ENCODE data around the gene PPP1R1C.

The PPP1R1C gene

GRCh38 chr2:182148344-182148743 is 162.7 kb downstream of the PPP1R1C start:
- no peak for DNase-seq
- Mint-ChIP-seq H3K36me3 (ENCODE audit: low read depth) (no peaks in the 10 kb centered on the region), H3K27me3 (ENCODE audit: low read depth, poor library complexity) (no peaks in the 10 kb centered on the region), H3K9me3 (no peaks in the 10 kb centered on the region), H3K4me3 (no peak overlapping the region), H3K27ac (no peak overlapping the region), H3K4me1 (peaks cover 4% of the 10 kb centered on the region)
- TF ChIP-seq, protein P1, sequence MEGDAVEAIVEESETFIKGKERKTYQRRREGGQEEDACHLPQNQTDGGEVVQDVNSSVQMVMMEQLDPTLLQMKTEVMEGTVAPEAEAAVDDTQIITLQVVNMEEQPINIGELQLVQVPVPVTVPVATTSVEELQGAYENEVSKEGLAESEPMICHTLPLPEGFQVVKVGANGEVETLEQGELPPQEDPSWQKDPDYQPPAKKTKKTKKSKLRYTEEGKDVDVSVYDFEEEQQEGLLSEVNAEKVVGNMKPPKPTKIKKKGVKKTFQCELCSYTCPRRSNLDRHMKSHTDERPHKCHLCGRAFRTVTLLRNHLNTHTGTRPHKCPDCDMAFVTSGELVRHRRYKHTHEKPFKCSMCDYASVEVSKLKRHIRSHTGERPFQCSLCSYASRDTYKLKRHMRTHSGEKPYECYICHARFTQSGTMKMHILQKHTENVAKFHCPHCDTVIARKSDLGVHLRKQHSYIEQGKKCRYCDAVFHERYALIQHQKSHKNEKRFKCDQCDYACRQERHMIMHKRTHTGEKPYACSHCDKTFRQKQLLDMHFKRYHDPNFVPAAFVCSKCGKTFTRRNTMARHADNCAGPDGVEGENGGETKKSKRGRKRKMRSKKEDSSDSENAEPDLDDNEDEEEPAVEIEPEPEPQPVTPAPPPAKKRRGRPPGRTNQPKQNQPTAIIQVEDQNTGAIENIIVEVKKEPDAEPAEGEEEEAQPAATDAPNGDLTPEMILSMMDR (IDR thresholded peaks at IDR 0.05): no peak

DNA sequence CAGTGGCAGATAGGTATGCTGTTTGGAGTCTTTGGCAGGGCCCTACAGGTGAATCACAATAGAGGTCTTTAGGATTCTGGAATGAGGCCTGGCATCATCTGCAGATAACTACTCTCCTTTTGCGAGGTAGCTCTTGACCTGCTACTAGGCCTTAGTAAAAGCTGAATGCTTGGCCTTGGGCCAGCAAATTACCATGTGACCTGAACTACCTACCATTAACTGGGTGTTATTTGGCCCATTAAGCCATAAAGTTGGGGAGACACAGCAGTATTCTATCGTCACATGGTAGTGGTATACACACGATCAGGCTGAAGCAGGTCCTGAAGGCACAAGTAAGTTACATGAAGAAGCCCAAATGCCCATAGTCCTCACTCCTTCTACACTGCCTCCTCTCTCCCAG is 178.2 kb downstream of the PPP1R1C start:
- H3K27ac Mint-ChIP-seq: no peak overlapping the region
- TF ChIP-seq, protein P1 (IDR thresholded peaks at IDR 0.05): no peak
- no peaks in the 10 kb centered on the region for H3K27me3 Mint-ChIP-seq (ENCODE audit: low read depth, poor library complexity)
- DNase-seq: no peak
- no peaks in the 10 kb centered on the region for H3K36me3 Mint-ChIP-seq (ENCODE audit: low read depth)
- no peak overlapping the region for H3K4me3 Mint-ChIP-seq
- no peaks in the 10 kb centered on the region for H3K4me1 Mint-ChIP-seq
- no peaks in the 10 kb centered on the region for H3K9me3 Mint-ChIP-seq

- Mint-ChIP-seq H3K9me3 (no peaks in the 10 kb centered on the region), H3K4me1 (no peaks in the 10 kb centered on the region), H3K27me3 (ENCODE audit: low read depth, poor library complexity) (no peaks in the 10 kb centered on the region), H3K27ac (no peak overlapping the region), H3K4me3 (no peak overlapping the region), H3K36me3 (ENCODE audit: low read depth) (no peaks in the 10 kb centered on the region)
- DNase-seq: no peak
- TF ChIP-seq, protein P1 (IDR thresholded peaks at IDR 0.05): no peak
Observed at GRCh38 chr2:182164686-182165085, 179.0 kb downstream of the PPP1R1C start.

DNA sequence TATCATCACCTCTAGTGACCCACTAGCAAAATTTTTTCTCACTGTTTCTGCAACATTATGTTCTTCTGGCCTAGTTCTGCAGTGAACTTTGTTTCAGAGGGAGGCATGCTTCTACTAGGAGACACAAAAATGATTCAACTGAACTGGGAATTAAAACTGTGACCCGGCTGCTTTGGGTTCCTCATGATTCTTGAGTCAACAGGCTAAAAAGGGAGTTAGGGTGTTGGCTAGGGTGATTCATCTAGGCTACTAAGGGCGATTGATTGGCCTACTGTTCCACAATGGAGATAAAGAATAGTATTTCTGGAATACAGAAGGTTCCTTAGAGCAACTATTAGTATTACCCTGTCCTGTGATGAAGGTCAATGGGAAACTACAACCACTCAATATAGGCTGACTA is 179.5 kb downstream of the PPP1R1C start:
- H3K4me3 Mint-ChIP-seq: no peak overlapping the region
- no peaks in the 10 kb centered on the region for H3K9me3 Mint-ChIP-seq
- H3K36me3 Mint-ChIP-seq (ENCODE audit: low read depth): no peaks in the 10 kb centered on the region
- no peak for DNase-seq
- TF ChIP-seq, protein P1 (IDR thresholded peaks at IDR 0.05): no peak
- H3K27ac Mint-ChIP-seq: no peak overlapping the region
- no peaks in the 10 kb centered on the region for H3K4me1 Mint-ChIP-seq
- no peaks in the 10 kb centered on the region for H3K27me3 Mint-ChIP-seq (ENCODE audit: low read depth, poor library complexity)

DNA sequence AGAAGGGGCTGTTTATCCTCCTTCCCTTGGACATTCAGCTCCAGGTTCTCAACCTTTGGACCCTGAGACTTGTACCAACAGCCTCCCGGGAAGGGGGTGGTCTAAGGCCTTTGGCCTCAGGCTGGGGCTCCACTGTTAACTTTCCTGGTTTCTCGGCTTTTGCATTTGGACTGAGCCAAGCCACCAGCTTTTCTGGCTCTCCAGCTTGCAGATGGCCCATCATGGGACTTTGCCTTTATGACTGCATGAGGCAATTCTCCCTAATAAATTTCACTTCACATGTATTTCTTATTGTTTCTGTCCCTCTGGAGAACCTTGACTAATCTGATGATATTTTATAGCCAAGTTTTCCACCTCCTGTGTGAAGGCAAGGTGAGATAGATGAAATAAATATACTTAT is 180.8 kb downstream of the PPP1R1C start:
- H3K4me1 Mint-ChIP-seq: no peaks in the 10 kb centered on the region
- no peaks in the 10 kb centered on the region for H3K36me3 Mint-ChIP-seq (ENCODE audit: low read depth)
- TF ChIP-seq, protein P1 (IDR thresholded peaks at IDR 0.05): no peak
- no peaks in the 10 kb centered on the region for H3K27me3 Mint-ChIP-seq (ENCODE audit: low read depth, poor library complexity)
- H3K9me3 Mint-ChIP-seq: no peaks in the 10 kb centered on the region
- DNase-seq: no peak
- no peak overlapping the region for H3K4me3 Mint-ChIP-seq
- H3K27ac Mint-ChIP-seq: no peak overlapping the region

GRCh38 chr2:182166841-182167240 is 181.2 kb downstream of the PPP1R1C start:
- H3K27ac Mint-ChIP-seq: no peak overlapping the region
- H3K9me3 Mint-ChIP-seq: no peaks in the 10 kb centered on the region
- H3K4me1 Mint-ChIP-seq: no peaks in the 10 kb centered on the region
- TF ChIP-seq, protein P1 (IDR thresholded peaks at IDR 0.05): no peak
- no peaks in the 10 kb centered on the region for H3K36me3 Mint-ChIP-seq (ENCODE audit: low read depth)
- H3K4me3 Mint-ChIP-seq: no peak overlapping the region
- DNase-seq: no peak
- no peaks in the 10 kb centered on the region for H3K27me3 Mint-ChIP-seq (ENCODE audit: low read depth, poor library complexity)
